Prostate gland (tissue), 2 donors: ENCODE results near the gene PPM1F.

ENCODE experiments used
- CTCF ChIP-seq, 4 experiments: fragments of 200-600 bp in 2 of 4; fragments of 450-650 bp in 2 of 4; sonication (generic) in 2 of 4; IDR thresholded peaks; 1 replicate in 3 of 4; 2 replicates in 1 of 4; pipeline ENCODE4 v1.5.1; 2016 to 2019; ENCODE audit warnings: antibody characterized with exemption in 4 of 4, mild to moderate bottlenecking in 2 of 4, moderate library complexity in 2 of 4
- POLR2A ChIP-seq: fragments of 450-650 bp; IDR thresholded peaks from one replicate; pipeline ENCODE4 v1.6.1; 2016; ENCODE audit warnings: antibody characterized with exemption, mild to moderate bottlenecking
- POLR2AphosphoS5 ChIP-seq: sonication (generic); formaldehyde crosslinking; IDR thresholded peaks from one replicate; pipeline ENCODE4 v1.6.1; 2017; ENCODE audit warnings: antibody characterized with exemption

GRCh38 chr22:21959274-21960074 lies 6.8 kb upstream of the PPM1F start:
- TF ChIP-seq CTCF (IDR thresholded peaks at IDR 0.05) (no peak), POLR2A (no peak), POLR2AphosphoS5 (no peak)
